Breast epithelium (tissue), 3 donors: Measurements from ENCODE around the gene STX8.

ENCODE experiments used
- CTCF ChIP-seq, 3 donors: fragments of 450-650 bp; IDR thresholded peaks; one replicate each; pipeline ENCODE4 v1.5.1; 2016 to 2017; ENCODE audit warnings: antibody characterized with exemption in 3 of 3, mild to moderate bottlenecking in 3 of 3, moderate library complexity in 3 of 3
- POLR2A ChIP-seq: fragments of 450-650 bp; IDR thresholded peaks from one replicate; pipeline ENCODE4 v1.6.1; 2016; ENCODE audit warnings: antibody characterized with exemption, mild to moderate bottlenecking, moderate library complexity
- POLR2AphosphoS5 ChIP-seq, 3 donors: sonication (generic); formaldehyde crosslinking; IDR thresholded peaks; one replicate each; pipeline ENCODE4 v1.6.1; 2017; ENCODE audit warnings: antibody characterized with exemption in 3 of 3

- TF ChIP-seq CTCF (IDR thresholded peaks at IDR 0.05) (no peak), POLR2A (no peak), POLR2AphosphoS5 (IDR thresholded peaks at IDR 0.05) (no peak)
These were observed 345.3 kb downstream of the STX8 start for GRCh38 chr17:9230346-9230745.
